OCI-LY1 (cell line): ENCODE measurements around the gene ITGA7.
A peak's percentile ranks its signal among the peaks of the same experiment; 100 is the strongest.

Experiments
- H2AFZ ChIP-seq: fragments of 200-600 bp; sonication (generic), shearing (Covaris generic); 2 replicates; pipeline ENCODE4 v1.6.0; 2014; ENCODE audit warnings: antibody characterized with exemption, mild to moderate bottlenecking, low read length
- H3F3A ChIP-seq: fragments of 200-600 bp; sonication (generic), shearing (Covaris generic); 2 replicates; pipeline ENCODE4 v1.6.0; 2014; ENCODE audit warnings: mild to moderate bottlenecking, antibody characterized with exemption, low read length, moderate library complexity; ENCODE audit not compliant: insufficient read depth
- H3K27ac ChIP-seq: fragments of 200-600 bp; sonication (generic); 2 replicates; pipeline ENCODE4 v1.5.1; 2014; ENCODE audit warnings: low read length, mixed run types, mild to moderate bottlenecking, low read depth; ENCODE audit not compliant: poor library complexity, severe bottlenecking
- H3K27me3 ChIP-seq: fragments of 200-600 bp; sonication (generic); 2 replicates; pipeline ENCODE4 v1.6.0; 2014; ENCODE audit warnings: antibody characterized with exemption, mild to moderate bottlenecking, low read length, moderate library complexity; ENCODE audit not compliant: insufficient read depth
- H3K36me3 ChIP-seq: fragments of 200-600 bp; sonication (generic); 2 replicates; pipeline ENCODE4 v1.6.1; 2014; ENCODE audit warnings: mild to moderate bottlenecking, antibody characterized with exemption, low read length, moderate library complexity, mixed read lengths; ENCODE audit not compliant: insufficient read depth
- H3K4me1 ChIP-seq: fragments of 200-600 bp; sonication (generic); 2 replicates; pipeline ENCODE4 v1.5.1; 2014; ENCODE audit warnings: mild to moderate bottlenecking, low read length, moderate library complexity; ENCODE audit not compliant: insufficient read depth, severe bottlenecking
- H3K4me2 ChIP-seq: fragments of 200-600 bp; sonication (generic), shearing (Covaris generic); 2 replicates; pipeline ENCODE4 v1.6.1; 2014; ENCODE audit warnings: low read length
- H3K4me3 ChIP-seq: fragments of 200-600 bp; sonication (generic); 2 replicates; pipeline ENCODE4 v1.5.1; 2014; ENCODE audit warnings: low read length, low read depth, mild to moderate bottlenecking, mixed read lengths; ENCODE audit not compliant: poor library complexity, severe bottlenecking
- H3K79me2 ChIP-seq: fragments of 200-600 bp; shearing (Covaris generic); 2 replicates; pipeline ENCODE4 v1.6.1; 2016; ENCODE audit warnings: mixed run types, low read length, mixed read lengths; ENCODE audit not compliant: insufficient read depth
- H3K9ac ChIP-seq: fragments of 200-600 bp; sonication (generic), shearing (Covaris generic); 2 replicates; pipeline ENCODE4 v1.6.1; 2014; ENCODE audit warnings: mild to moderate bottlenecking, low read length, mixed read lengths
- H3K9me2 ChIP-seq: fragments of 200-600 bp; sonication (generic), shearing (Covaris generic); 2 replicates; pipeline ENCODE4 v1.6.1; 2014; ENCODE audit warnings: low read depth, mild to moderate bottlenecking, low read length, mixed read lengths
- H3K9me3 ChIP-seq: fragments of 200-600 bp; shearing (Covaris generic); 2 replicates; pipeline ENCODE4 v1.6.1; 2014; ENCODE audit warnings: low read length, mixed read lengths
- H4K20me1 ChIP-seq: fragments of 200-600 bp; sonication (generic), shearing (Covaris generic); 2 replicates; pipeline ENCODE4 v1.6.0; 2016; ENCODE audit warnings: mild to moderate bottlenecking, low read length; ENCODE audit not compliant: insufficient read depth
- CTCF ChIP-seq: fragments of 200-600 bp; sonication (generic), shearing (Covaris generic); IDR thresholded peaks from 2 replicates; pipeline ENCODE4 v1.5.1; 2017; ENCODE audit warnings: mild to moderate bottlenecking, antibody characterized with exemption, low read length, moderate library complexity, mixed read lengths
- EZH2 ChIP-seq: fragments of 200-600 bp; sonication (generic), shearing (Covaris generic); IDR thresholded peaks from 2 replicates; pipeline ENCODE4 v1.8.0; 2017; ENCODE audit warnings: borderline replicate concordance, mixed run types, mild to moderate bottlenecking, antibody characterized with exemption, low read length, moderate library complexity, mixed read lengths

ITGA7 gene

GRCh38 chr12:55676707-55677106, 31.0 kb downstream of the ITGA7 start:
- Histone ChIP-seq H3F3A (no peaks in the 10 kb centered on the region), H3K36me3 (no peaks in the 10 kb centered on the region), H3K9me3 (no peaks in the 10 kb centered on the region), H3K9ac (no peak overlapping the region), H3K79me2 (no peaks in the 10 kb centered on the region), H3K27ac (no peak overlapping the region), H3K4me2 (no peak overlapping the region), H3K27me3 (no peaks in the 10 kb centered on the region), H3K9me2 (no peaks in the 10 kb centered on the region), H3K4me3 (no peak overlapping the region), H3K4me1 (peaks cover 8% of the 10 kb centered on the region), H2AFZ (no peak overlapping the region), H4K20me1 (no peaks in the 10 kb centered on the region)
- TF ChIP-seq EZH2 (no peak), CTCF (no peak)

- H3K4me2 ChIP-seq, result no peak overlapping the region
Measured at GRCh38 chr12:55675666-55676065, 32.0 kb downstream of the ITGA7 start.

GRCh38 chr12:55673638-55674037, 34.1 kb downstream of the ITGA7 start:
- H3K4me3 ChIP-seq, result no peak overlapping the region
- H3K27ac ChIP-seq, result no peak overlapping the region
- peak overlapping the region; percentile 26; the same call in 1 of the 2 replicates for H3K4me2 ChIP-seq
- TF ChIP-seq CTCF, result no peak
- H3K4me1 ChIP-seq, result peaks cover 8% of the 10 kb centered on the region
- no peaks in the 10 kb centered on the region for H3K9me2 ChIP-seq
- no peaks in the 10 kb centered on the region for H3K9me3 ChIP-seq
- no peaks in the 10 kb centered on the region for H4K20me1 ChIP-seq
- no peaks in the 10 kb centered on the region for H3F3A ChIP-seq
- H2AFZ ChIP-seq, result peak overlapping the region; percentile 96
- no peaks in the 10 kb centered on the region for H3K27me3 ChIP-seq
- no peaks in the 10 kb centered on the region for H3K79me2 ChIP-seq
- no peaks in the 10 kb centered on the region for H3K36me3 ChIP-seq
- H3K9ac ChIP-seq, result no peak overlapping the region

More at GRCh38 chr12:55675666-55676065, 32.0 kb downstream of the ITGA7 start:
- H3F3A ChIP-seq, result no peaks in the 10 kb centered on the region
- no peaks in the 10 kb centered on the region for H3K36me3 ChIP-seq
- no peak overlapping the region for H2AFZ ChIP-seq
- H3K4me1 ChIP-seq, result peaks cover 8% of the 10 kb centered on the region
- H3K9me2 ChIP-seq, result no peaks in the 10 kb centered on the region
- H3K79me2 ChIP-seq, result no peaks in the 10 kb centered on the region
- no peak for TF ChIP-seq CTCF
- TF ChIP-seq EZH2, result no peak
- no peak overlapping the region for H3K4me3 ChIP-seq
- H4K20me1 ChIP-seq, result no peaks in the 10 kb centered on the region
- no peak overlapping the region for H3K27ac ChIP-seq
- H3K9me3 ChIP-seq, result no peaks in the 10 kb centered on the region
- no peak overlapping the region for H3K9ac ChIP-seq
- H3K27me3 ChIP-seq, result no peaks in the 10 kb centered on the region
